HG02759 (cell line): ENCODE results near the gene FAM156B.
A peak's percentile ranks its signal among the peaks of the same experiment; 100 is the strongest.
"Not testable (repeated sequence)": the region's sequence is repeated elsewhere in the genome, so short reads cannot be mapped to it uniquely, and the experiment has no call there.

Experiments used
- ATAC-seq: cut with Tn5 transposase; IDR thresholded peaks from one replicate; pipeline ENCODE4 v1.9.1; 2021; ENCODE audit warnings: mild to moderate bottlenecking, moderate library complexity; ENCODE audit not compliant: unreplicated experiment

Gene FAM156B

DNA sequence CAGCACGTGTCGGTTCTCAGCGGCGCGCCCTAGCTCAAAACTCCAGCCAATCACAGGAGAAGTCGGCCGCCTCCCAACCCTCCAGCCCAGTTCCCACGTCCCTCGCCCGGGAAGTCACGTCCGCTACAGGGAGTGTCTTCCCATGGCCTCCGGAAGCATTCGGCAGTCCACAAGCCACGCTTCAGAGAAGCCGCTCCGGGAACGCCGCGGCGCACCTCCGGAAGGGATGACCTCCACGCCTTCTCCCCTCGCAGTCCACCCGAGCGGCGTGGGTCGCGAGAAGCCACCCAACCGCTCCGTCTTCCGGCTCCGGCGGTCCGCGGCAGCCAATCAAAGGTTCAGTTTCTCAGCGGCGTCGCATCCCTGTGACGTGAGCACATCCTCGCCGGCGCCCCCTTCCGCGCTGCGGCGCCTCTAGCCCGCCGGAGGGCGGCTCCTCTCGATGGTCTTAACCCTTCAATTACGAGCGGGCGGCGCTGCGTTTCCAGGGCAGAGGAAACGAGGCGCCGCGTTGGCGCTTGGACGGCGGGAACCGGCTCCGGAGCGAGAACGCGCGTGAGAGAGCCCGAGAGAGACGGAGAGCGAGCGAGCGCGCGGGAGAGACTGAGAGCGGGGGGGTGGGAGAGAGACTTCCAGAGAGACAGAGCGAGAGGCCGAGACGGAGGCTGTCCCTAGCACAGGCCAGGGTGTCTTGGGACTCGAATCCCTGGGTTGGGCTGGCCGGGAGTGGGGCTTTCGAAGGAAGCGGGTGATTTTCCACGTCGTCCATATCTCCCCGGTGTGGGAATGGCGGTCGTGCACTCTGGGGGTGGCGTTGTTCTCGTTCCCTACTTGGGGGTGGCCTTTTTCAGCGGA lies at the start of gene FAM156B:
TSS of gene FAM156B (plus strand) at position 476 of the 855 bp plus-strand sequence. CDS start 9,896 bp downstream, outside the sequence.
- ATAC-seq = peak; percentile 92

- no peak for ATAC-seq
These were observed 44.8 kb upstream of the FAM156B start for GRCh38 chrX:52852110-52852860.

DNA sequence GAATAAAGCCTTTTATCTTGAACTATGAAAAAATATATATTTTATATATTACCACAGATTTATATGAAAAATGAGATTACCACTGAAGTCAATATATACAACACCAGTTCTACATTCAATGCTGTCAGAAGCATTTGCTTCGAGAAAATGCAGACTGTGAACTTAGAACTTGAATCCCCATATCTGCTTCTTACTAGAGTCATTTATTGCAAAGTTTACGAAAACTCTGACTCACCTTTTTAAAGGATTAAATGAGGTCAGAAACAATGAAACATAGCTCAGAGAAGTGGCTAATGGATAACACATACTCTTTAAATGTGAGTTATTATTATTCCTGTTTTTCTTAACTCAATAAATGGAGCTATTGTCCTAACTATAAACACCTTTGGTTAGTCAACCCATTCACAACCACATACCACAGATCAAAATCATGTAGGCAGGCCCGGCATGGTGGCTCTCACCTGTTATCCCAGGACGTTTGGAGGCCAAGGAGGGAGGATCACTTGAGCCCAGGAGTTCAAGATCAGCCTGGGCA lies 40.1 kb upstream of the FAM156B start:
- ATAC-seq = not testable (repeated sequence)

- no peak for ATAC-seq
These were observed 31.7 kb upstream of the FAM156B start for GRCh38 chrX:52865343-52865998.

- no peak for ATAC-seq
These were observed 29.4 kb upstream of the FAM156B start, which contains the start of gene XAGE3 for GRCh38 chrX:52867610-52868348. Gene XAGE3, minus strand, starts transcription at chrX:52868083. Its CDS starts 950 bp downstream, at chrX:52867133.

- no peak for ATAC-seq
These were observed 27.1 kb upstream of the FAM156B start for GRCh38 chrX:52870046-52870445.

DNA sequence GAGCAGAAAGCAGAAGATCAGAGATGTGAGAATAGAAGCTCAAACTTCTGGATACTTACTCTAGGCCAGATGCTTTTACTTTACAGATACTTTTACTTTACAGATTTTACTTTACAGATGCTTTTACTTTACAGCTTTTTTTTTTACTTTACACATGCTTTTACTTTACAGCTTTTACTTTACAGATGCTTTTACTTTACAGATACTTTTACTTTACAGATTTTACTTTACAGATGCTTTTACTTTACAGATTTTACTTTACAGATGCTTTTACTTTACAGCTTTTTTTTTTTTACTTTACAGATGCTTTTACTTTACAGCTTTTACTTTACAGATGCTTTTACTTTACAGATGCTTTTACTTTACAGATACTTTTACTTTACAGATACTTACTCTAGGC lies 23.3 kb upstream of the FAM156B start:
- not testable (repeated sequence) for ATAC-seq

- no peak for ATAC-seq
These were observed 22.5 kb upstream of the FAM156B start for GRCh38 chrX:52874661-52875060.

DNA sequence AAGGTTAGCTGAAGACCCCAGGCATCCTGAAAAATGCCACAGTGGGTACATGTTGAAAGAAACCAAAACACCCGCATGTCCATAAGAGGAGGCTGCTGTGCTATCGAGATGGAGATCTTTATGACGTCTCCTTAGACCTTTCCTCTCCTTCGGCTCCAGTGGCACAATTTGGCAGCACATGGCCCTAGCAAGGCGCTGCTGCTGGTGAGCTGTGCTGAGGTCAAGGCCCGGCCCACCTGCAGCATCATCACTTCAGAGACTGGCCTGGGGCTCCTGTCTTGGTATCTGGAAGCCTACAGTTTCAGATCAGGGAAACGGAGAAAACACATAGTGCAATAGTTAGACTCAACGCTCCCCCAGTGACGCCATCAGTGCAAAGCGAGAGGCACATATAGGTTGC lies 21.7 kb upstream of the FAM156B start:
- not testable (repeated sequence) for ATAC-seq

- not testable (repeated sequence) for ATAC-seq
These were observed 20.7 kb upstream of the FAM156B start for GRCh38 chrX:52876386-52876785.

DNA sequence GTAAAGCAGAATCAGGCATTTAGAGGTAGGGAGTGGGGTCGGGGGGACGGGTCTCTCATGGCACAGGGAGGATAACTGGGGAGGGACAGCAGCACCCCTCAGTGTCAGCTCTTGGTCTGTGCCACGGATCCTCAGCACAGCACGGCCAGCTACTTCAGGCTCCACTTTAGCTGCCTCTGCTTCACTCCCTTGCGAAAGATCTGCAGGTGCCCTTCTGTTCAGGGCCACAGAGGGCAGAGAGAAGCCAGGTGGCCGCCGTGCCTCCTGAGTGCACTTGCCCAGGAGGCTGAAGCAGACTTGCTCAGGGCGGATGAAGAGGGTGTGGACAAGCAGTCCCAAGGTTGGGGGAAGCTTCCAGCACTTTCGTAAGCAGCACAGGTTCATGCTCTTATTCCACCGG lies 9.7 kb upstream of the FAM156B start:
- not testable (repeated sequence) for ATAC-seq

GRCh38 chrX:52888090-52888489 lies 9.0 kb upstream of the FAM156B start:
- ATAC-seq = not testable (repeated sequence)

- peak; percentile 13 for ATAC-seq
These were observed 692 bp upstream of the FAM156B start for GRCh38 chrX:52896438-52896837.

GRCh38 chrX:52905531-52905930 lies 8.4 kb downstream of the FAM156B start:
- not testable (repeated sequence) for ATAC-seq

- ATAC-seq = not testable (repeated sequence)
These were observed 8.9 kb downstream of the FAM156B start for GRCh38 chrX:52906072-52906471.

GRCh38 chrX:52907137-52907536 lies 10.0 kb downstream of the FAM156B start:
- ATAC-seq = not testable (repeated sequence)

DNA sequence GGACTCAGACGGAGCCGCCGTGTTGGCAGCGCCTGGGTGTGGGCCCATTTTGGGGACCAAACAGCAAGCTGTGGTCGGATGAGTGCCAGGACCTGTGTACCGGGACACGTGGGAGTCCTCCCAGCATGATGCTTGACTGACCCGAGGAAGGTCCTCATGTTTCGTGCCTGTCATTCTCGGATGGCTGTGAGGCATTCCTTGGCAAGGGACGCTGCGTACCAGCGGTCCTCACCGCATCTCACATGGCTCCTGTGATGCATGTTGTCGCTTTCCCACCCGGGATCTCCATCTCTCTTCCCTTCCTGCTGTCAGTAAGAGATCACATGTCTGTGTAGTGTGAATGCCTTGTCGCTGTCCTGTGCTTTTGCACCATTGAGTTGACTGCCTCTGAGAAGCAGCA lies 10.8 kb downstream of the FAM156B start:
- not testable (repeated sequence) for ATAC-seq

GRCh38 chrX:52909313-52909969 lies 12.3 kb downstream of the FAM156B start:
- ATAC-seq = not testable (repeated sequence)

- ATAC-seq = not testable (repeated sequence)
These were observed 16.6 kb downstream of the FAM156B start for GRCh38 chrX:52913681-52914080.

DNA sequence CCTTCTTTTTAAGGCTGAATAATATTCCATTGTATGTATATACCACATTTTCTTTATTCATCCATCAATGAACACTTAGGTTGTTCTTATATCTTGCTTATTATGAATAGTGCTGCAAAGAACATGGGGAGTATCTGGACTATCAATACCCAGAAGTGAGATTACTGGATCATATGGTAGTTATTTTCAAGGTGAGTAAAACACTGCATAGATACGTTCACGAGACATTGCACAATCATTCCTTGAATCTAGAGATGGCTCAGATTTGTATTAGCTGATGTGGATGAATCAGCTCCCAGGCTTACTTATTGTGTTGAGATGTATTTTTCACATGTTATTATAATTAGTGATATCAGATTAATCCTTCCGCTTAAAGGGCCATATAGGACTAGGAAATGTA lies 17.6 kb downstream of the FAM156B start:
- ATAC-seq = not testable (repeated sequence)
